AG09319 (cell line): ENCODE data around the gene OVCA2.
A peak's percentile ranks its signal among the peaks of the same experiment; 100 is the strongest.

Experiments
- DNase-seq: peaks from one replicate; pipeline ENCODE4 v3.0.0-alpha.2; 2010; ENCODE audit warnings: low read depth; ENCODE audit errors: extremely low read depth
- TF ChIP-seq, protein P1 (sequence below): IDR thresholded peaks from 2 replicates; pipeline ENCODE4 v1.5.1; 2011; ENCODE audit warnings: low read depth, mild to moderate bottlenecking, inconsistent platforms, low read length, moderate library complexity

The OVCA2 gene

GRCh38 chr17:2051933-2052559 lies 10.2 kb downstream of the OVCA2 start:
- DNase-seq = no peak
- TF ChIP-seq, protein P1, sequence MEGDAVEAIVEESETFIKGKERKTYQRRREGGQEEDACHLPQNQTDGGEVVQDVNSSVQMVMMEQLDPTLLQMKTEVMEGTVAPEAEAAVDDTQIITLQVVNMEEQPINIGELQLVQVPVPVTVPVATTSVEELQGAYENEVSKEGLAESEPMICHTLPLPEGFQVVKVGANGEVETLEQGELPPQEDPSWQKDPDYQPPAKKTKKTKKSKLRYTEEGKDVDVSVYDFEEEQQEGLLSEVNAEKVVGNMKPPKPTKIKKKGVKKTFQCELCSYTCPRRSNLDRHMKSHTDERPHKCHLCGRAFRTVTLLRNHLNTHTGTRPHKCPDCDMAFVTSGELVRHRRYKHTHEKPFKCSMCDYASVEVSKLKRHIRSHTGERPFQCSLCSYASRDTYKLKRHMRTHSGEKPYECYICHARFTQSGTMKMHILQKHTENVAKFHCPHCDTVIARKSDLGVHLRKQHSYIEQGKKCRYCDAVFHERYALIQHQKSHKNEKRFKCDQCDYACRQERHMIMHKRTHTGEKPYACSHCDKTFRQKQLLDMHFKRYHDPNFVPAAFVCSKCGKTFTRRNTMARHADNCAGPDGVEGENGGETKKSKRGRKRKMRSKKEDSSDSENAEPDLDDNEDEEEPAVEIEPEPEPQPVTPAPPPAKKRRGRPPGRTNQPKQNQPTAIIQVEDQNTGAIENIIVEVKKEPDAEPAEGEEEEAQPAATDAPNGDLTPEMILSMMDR = no peak

DNA sequence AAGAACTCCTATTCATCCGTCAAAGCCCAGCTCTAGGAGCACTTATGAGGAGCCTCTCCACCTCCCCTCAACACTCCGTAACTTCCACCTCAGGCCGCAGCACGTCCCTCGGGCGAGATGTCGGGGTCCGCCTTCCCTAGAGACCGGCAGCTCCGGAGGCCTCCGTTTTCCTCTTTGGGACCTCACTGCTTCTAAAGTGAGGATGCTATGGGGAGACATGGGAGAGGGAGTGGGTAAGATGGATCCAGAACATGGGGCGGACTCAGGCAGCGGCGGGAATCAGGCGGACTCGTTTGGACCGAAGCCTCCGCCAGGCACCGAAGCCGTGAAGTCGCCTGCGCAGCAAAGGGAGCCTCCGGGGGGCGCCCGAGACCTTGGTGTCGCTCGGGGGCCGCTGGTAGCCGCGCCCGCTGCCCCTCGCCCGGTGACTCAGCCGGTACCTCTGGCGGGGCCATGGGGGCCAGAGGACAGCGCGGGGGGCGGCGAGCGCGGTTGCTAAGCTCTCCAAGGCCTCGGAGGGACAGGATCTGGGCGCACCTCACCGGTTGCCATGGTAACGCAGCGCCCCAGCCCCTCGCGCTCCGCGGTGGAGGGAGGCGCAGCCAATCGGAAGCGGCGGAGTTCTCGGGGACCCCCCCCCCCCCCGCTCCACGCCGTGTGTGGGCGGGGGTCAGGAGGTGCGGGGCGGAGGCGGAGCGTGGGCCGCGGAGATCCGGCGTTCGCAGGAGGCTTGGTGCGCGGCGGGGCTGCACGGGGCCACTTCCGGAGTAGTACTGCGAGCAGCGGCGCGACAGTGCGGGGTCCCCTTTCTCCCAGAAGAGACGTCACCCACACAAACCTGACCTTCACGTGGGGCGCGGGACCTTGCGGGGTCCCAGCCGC lies 11.8 kb downstream of the OVCA2 start:
- DNase-seq = no peak
- TF ChIP-seq, protein P1 = peak; percentile 66

GRCh38 chr17:2054262-2054511 lies 12.4 kb downstream of the OVCA2 start:
- TF ChIP-seq, protein P1 = no peak; the same call in 1 of the 2 replicates
- DNase-seq = no peak

DNA sequence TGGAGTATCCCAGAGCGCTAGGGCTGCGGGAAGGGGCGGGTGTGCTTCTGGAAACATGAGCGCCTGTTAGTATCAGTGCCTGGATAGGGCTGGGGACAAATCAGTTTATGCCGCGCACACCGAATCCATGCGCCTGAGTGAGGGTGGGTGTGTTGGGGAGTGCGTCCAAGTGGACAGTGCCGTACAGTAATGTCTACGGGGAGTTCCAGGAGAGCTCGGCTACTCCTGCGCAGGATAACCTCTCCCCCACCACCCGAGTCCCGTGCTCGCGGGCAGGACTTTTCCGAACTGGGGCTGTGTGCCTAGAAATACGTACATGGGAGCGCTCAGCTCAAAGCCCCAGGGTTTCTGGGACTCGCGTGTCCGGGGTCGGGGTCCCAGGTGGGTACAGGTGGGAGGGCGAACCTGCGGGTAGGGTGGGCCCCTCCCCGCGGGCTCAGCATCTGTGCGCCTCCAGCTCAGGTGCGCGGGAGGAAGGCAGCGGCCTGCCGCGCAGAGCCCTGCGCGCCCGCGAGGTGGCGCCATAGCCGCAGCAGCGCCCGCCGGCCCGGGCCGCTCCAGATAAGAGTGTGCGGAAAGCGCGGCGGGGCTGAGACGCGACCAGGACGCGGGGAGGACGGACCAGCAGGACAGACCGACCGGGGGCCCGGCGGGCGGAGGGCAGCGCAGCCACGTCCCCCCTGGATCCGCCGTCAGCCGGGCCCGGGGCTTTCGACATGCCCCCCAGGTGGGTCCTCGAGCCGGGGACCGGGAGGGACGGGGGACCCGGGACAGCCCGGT lies 12.9 kb downstream of the OVCA2 start, which contains the start of gene HIC1:
TSS of gene HIC1 (plus strand) at position 592 of the 780 bp plus-strand sequence. CDS start 1,588 bp downstream, outside the sequence.
- TF ChIP-seq, protein P1 = peak; percentile 48
- no peak for DNase-seq

DNA sequence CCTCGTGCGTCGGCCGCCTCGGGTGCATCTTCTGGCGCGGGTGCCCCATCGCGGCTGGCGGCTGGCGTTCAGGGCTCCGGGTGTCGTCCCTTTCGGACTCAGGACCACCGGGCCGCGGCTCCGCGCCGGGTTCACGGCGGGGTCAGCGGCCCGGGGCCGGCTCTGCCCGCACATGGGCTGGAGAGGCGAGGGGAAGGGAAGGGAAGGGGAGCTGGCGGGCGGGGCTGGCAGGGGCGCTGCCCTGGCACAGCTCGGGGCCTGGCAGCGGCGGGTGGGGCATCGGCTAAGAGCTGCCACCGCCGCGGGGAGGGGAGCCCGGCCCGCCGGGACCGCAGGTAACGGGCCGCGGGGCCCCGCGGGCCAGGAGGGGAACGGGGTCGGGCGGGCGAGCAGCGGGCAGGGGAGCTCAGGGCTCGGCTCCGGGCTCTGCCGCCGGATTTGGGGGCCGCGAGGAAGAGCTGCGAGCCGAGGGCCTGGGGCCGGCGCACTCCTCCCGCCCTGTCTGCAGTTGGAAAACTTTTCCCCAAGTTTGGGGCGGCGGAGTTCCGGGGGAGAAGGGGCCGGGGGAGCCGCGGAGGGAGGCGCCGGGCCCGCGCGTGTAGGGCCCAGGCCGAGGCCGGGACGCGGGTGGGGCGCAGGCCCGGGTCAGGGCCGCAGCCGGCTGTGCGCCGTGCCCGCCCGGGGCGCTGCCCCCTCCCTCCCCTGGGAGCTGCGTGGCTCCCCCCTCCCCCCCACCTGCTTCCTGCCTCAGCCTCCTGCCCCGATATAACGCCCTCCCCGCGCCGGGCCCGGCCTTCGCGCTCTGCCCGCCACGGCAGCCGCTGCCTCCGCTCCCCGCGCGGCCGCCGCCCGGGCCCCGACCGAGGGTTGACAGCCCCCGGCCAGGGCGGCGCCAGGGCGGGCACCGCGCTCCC lies 13.7 kb downstream of the OVCA2 start:
- TF ChIP-seq, protein P1 = no peak
- no peak for DNase-seq

DNA sequence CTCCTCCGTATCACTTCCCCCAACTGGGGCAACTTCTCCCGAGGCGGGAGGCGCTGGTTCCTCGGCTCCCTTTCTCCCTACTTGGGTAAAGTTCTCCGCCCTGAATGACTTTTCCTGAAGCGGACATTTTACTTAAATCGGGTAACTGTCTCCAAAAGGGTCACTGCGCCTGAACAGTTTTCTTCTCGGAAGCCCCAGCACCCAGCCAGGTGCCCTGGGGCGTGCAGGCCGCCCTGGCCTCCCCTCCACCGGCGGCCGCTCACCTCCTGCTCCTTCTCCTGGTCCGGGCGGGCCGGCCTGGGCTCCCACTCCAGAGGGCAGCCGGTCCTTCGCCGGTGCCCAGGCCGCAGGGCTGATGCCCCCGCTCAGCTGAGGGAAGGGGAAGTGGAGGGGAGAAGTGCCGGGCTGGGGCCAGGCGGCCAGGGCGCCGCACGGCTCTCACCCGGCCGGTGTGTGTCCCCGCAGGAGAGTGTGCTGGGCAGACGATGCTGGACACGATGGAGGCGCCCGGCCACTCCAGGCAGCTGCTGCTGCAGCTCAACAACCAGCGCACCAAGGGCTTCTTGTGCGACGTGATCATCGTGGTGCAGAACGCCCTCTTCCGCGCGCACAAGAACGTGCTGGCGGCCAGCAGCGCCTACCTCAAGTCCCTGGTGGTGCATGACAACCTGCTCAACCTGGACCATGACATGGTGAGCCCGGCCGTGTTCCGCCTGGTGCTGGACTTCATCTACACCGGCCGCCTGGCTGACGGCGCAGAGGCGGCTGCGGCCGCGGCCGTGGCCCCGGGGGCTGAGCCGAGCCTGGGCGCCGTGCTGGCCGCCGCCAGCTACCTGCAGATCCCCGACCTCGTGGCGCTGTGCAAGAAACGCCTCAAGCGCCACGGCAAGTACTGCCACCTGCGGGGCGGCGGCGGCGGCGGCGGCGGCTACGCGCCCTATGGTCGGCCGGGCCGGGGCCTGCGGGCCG lies 14.7 kb downstream of the OVCA2 start:
- TF ChIP-seq, protein P1 = no peak
- DNase-seq = no peak
